HG02973 (cell line): ENCODE data around the gene VIPR2.
"Not testable (repeated sequence)": the region's sequence is repeated elsewhere in the genome, so short reads cannot be mapped to it uniquely, and the experiment has no call there.

Experiments used
- ATAC-seq: cut with Tn5 transposase; IDR thresholded peaks from one replicate; pipeline ENCODE4 v1.9.1; 2021; ENCODE audit warnings: moderate library complexity; ENCODE audit not compliant: unreplicated experiment

The VIPR2 gene

DNA sequence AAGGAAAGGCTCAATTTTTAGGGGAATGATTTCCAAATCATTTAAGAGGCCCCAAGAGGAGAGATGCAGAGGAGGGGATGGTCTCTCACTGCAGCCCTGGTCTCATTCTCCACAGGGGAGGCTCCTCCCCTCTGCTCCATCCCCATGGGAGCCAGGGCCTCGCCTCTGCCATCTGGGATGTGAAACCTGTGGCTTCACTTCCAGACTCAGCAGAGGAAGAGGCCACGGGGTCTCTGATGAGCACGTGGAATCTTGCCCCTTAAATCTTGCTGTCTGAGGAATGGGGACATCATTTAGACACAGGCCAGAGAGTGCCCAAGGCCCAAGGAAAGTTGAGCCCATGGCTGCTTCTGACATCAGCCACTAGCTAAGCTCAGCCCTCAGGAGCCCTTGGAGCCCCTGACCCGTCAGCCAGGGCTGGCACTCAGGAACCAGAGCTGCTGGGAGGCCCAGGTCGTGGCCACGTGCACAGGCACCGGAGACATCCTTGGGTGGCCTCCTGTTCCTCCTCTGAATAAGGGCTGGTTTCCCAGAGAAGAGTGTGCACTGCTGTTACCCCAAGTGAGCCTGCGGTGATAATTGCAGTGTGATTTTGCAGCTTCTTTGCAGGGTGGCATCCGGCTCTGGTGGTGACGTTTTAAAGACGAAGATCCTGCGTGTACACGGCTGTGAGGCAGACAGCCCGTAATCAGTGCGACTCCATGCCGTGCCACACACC is 50.5 kb downstream of the VIPR2 start:
- ATAC-seq = no peak

DNA sequence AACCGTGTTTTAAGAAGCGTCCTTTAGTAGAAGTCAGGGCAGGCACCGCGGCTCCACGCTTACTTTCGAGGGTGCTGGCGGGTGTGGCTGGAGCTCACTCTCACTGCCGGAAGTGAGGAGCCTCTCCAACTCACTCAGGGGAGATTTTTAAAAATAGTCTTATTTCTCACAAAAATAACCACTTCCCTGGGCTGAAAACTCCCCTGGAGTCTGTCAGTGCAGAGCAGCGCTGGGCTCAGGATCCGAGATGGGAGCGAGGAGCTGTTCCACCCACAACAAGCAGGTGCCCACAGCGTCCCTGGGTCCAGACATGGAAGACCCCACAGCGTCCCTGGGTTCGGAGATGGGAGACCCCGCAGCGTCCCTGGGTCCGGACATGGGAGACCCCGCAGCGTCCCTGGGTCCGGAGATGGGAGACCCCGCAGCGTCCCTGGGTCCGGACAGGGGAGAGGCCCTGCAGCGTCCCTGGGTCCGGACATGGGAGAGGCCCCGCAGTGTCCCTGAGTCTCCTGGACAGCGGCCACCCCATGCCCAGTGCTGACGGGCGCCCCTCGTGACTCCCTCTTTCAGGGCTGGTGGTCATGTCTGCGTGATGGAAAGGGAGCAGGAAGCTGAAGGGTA is 51.2 kb downstream of the VIPR2 start:
- ATAC-seq = no peak

DNA sequence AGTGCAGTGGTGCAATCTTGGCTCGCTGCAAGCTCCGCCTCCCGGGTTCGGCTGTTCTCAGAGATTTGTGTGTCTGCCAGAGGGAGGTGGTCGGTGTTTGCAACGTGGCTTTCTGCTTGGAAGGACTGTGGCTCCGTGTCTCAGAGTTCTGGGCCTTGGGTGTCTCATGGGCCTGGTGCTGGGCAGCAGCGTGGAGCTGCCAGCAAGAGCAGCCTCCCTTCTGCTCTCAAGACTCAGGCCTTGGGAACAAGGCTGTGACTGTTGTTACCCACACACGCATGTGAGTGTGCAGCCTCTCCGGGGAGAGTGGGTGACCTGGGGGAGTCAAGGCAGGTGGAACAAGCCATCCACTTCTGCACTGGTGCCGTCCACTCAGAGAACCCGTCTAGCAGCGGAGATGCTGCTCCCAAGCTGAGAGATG is 52.0 kb downstream of the VIPR2 start:
- ATAC-seq = no peak

DNA sequence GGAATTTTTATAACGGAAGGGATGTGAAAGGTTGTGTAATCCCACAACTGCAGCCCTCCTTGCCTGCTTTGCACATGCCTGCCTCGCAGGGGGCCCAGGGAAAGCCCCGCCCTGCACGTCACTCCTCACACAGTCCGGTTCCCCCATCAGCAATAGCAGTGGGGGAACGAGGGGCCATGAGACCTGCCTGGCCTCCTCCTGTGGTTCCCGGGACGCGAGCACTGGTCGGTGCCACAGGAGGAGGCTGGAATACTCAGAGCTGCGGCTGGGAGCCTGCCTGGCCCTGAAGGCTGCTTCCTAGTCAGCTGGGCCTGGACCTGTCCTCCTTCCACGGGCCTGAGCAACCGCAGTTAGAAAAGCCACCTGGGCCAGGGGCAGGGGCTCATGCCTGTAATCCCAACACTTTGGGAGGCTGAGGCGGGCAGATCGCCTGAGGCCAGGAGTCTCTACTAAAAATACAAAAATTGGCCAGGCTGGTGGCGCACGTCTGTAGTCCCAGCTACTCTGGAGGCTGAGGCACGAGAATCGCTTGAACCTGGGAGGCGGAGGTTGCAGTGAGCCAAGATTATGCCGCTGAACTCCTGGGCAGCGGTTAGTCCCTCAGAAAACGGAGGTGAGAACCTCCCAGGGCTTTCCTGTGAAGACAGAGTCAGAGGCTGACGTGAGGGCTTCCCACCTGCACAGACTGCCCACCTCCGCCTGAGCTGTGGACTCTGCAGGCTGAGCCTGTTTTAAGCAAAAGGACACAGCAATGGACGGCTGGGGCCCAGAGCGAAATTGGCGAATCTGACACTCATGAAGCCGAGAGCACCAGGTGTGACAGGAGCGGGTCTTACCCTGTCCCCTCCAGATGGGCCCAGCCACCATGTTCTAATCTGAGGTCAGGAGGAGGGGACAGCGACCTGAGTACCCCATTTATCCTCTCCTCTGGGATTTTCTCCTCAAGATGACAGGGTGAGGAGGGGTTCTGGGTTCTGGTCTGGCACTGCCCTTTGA is 52.9 kb downstream of the VIPR2 start:
- no peak for ATAC-seq

DNA sequence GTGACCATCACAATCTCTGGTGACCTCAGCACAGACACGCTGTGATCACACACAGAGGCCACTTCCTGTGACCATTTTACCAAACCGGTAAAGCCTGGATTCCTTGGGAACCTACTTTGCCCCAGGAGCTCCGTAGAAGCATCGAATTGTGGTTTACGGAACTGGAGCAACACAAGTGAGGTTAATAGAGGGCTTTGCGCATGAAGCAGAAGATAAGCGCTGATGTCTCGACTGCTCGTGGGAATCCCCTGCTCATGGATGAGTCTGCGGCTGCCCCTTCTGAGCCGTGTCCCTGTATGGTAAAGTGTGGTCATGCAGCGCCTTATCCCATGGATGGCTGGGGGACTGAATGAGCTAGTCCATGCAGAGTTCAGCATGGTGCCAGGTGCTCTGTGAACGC is 53.6 kb downstream of the VIPR2 start:
- no peak for ATAC-seq

DNA sequence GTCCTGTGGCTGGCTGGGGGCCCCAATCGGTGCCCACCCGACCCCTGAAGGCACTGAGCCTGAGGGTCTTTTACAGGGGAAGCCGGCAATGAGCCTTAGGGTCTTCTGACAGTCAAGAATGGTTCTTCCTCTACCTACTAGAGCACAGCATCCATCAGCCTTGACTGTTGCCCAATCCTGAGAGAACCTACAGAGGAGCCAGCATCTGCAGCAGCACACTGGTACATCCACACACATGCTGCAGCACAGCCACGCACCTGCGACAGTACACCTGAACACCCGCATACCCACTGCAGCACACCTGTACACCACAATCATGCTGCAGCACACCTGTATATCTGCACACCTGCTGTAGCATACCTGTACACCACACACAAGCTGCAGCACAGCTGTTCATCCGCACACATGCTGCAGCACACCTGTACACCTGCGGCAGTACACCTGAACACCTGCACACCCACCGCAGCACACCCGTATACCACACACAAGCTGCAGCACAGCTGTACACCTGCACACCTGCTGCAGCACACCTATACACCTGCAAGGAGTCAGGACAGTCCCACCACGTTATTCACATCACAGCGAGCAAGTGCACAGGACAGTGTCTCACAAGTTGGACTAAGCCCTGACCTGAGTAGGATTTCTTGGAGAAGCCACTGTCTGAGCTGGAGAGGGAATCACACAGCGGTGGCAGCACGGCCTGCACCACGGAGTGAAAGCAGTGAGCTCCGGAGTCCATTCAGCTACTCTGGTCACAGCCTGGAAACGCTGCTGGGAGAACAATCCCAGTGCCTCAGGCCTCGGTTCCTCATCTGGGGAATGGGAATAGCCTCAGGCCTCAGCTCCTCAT is 56.4 kb downstream of the VIPR2 start:
- ATAC-seq = no peak

DNA sequence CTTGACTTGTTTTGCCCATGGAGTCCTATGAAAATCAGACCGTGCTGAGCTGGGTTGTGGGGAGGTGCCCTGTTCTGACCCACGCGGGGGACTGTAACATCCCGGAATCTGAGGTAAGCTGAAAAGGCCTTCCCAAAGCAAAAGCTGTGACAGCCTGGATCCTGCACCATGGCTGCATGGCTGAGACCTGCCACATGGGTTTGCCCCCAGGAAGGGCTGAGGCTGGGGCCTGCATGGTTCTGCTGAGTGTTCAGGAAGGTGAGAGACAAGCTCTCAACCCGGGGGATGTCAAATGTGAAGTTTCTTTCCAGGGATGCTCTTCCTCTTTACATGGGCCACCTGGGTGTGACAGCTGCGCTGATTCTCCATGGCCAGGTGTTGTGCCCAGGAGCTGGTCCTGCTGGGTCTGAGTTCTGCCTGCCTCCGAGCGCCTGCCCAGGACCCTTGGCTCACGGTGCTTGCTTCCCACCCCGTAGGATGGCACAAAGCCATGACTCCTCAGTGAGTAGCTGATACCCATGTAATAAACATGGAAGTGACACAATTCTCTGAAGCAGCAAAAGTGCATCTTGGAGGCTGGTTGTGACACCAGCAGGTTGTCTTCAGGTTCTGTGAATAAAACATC is 58.3 kb downstream of the VIPR2 start:
- ATAC-seq = no peak

DNA sequence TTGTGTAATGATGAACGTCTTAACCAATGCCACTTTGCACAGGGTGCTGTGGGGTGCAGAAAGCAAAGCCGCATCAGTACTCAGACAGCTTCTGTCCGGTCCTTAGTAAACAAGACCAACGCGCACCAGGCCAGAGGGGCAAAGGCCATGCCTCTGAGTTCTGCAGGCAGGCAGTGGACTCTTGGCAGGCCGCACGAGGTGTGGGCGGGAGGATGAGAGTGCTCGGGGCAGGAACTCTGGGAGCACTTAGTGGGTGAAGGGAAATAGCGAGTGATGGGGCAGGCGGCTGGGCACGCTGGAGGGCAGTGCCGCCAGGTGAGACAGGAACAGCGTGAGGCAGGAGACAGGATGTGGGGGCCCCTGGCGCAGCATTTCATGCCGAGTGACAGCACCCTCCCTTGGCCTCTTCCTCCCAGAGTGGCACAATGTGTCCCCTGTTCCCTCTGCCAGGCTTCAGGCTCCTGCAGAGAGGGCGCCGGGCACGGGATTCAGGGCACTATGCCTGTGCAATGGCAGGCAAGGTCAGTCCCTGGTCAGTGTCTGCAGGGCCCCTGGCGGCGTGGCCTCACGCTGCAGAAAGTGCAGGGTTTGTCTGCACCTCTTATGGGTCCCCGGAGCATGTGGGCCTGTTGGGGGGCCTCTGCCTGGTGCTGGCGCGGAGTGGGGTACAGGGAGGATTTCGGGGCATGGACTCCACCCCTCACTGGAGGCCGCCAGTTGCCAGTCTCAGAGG is 60.4 kb downstream of the VIPR2 start:
- ATAC-seq = no peak

DNA sequence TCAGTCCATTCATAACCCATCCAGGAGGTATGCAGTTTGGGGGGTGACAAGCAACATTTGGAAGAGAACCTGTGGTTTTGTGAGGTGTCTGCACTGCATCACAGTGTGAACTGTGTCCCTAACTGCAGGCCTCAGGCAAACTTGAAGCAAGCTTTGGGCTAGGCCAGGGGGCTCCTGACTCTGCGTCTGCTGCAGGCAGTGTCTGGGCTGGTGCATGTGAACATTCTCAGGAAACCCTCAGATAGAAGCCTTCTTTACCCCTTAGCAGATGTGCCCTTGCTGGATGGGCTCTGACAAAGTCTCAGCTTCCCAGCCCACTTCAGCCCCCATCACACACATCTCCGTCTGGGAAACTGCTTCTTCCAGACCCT is 61.0 kb downstream of the VIPR2 start:
- ATAC-seq = no peak

DNA sequence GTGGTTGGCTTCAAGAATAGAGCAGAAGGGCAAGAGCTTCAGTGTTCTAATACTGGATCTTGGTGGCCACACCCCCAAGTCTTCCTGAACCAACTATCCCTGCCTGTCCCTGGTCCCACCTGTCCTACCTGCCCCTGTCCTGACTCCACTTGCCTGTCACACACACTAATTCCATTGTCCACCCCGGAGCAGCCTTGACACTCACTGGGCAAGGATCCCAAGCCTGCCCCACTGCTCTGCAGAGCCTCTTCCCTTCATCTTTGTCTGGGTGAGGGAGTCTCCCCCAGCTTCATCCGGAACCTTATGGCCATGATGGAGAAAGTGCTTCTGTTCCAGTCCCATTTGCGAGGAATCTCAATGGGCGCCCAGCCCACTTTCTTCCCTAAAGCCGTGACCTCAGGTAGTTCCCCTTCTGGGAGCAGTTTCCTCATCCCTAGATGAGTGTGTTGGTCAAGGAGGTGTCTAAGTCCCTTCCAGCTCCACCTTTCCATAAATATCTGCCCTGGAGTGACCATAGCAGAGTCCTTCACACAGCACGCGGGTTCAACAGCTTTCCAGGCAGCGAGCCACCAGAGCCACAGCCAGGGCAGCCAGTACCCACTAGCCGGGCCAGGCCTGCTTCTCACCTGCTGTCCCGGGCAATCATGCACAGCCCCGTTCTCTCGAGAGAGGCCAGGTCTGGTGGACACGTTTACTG is 61.5 kb downstream of the VIPR2 start:
- ATAC-seq = no peak

DNA sequence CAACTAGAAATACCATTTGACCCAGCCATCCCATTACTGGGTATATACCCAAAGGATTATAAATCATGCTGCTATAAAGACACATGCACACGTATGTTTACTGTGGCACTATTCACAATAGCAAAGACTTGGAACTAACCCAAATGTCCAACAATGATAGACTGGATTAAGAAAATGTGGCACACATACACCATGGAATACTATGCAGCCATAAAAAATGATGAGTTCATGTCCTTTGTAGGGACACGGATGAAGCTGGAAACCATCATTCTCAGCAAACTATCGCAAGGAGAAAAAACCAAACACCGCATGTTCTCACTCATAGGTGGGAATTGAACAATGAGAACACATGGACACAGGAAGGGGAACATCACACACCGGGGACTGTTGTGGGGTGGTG is 62.6 kb downstream of the VIPR2 start:
- ATAC-seq = not testable (repeated sequence)

DNA sequence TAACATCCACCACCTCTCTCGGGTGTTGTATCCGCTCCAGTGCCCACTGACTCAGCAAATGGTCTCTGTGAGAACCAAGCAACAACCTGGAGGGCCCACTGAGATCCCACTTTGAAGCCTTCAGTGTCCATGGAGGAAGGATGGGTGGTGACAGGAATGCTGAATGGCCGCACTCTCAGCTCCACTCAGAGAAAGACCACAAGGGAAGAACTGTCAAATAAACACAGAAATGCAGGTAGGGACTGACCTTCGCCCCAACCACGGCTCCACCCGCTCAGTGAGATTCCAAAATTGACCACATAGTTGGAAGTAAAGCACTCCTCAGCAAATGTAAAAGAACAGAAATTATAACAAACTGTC is 65.8 kb downstream of the VIPR2 start:
- no peak for ATAC-seq

DNA sequence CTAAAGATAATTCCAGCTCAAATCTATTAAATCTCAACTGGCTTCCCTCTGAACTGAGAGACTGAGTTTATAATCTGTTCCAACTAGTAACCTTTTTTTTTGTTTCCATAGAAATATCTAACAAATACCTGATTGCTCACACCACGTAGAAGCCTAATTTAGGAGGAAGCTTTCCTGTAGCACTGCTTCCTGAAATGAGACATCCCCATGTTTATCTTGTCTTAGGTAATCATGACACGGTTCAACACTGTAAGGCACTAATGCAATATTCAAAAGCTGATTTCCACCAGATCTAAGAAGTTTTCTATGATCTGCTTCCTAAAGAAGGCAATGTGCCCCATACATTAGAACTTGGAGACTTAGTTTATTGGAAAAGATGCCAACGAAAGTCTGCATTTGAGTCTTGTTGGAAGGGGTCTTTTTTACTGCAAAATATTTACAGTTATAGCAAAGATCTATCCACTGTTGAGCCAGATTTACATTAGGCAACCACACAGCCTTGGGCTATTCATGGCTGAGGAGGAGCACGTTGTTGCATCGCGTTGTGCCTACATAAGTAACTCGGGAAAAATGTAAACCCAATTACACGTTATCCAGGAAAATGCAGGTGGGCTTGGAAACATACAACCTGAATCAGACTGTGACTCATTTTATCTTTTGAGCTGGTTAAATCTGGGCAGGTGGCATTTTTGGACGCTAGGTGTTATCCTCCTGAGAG is 66.3 kb downstream of the VIPR2 start:
- no peak for ATAC-seq

DNA sequence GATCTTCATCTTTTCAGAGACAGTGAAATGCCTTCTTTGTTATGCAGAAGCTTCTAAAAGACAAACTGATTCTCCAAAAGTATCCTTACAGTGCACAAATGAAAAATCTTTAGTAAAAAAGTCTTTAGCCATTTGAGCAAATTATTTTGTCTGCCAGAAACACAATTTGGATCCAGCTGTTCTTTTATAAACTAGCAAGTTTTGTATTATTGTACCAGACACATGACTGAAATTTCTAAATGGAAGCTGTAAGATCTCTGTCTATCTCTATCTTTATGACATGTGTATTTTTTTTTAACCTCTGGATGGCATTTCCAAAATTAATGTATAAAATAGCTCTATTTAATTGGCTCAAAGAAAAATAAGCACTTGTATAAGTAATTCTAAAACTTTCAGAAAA is 68.3 kb downstream of the VIPR2 start:
- ATAC-seq = no peak

DNA sequence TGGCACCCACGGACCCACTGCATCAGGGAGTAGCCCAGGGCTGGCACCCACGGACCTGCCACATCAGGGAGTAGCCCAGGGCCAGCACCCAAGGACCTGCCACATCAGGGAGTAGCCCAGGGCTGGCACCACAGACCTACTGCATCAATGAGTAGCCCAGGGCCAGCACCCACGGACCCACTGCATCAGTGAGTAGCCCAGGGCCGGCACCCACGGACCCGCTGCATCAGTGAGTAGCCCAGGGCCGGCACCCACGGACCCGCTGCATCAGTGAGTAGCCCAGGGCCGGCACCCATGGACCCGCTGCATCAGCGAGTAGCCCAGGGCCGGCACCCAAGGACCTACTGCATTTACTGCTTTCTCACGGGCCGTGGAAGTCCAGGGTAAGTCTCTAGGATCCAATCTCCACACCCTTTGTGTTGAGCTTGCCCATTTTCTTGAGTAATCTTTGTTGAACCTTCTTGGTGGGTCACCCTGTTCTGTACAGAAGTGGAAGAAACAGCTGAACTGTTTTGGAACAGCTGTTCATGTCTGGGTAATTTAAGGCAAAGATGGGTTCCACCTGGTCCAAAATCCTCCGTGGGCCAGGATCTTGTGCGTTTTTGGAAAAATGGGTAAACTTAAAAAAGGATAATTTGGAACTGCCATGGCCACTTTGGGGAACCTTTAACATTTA is 69.0 kb downstream of the VIPR2 start:
- no peak for ATAC-seq

DNA sequence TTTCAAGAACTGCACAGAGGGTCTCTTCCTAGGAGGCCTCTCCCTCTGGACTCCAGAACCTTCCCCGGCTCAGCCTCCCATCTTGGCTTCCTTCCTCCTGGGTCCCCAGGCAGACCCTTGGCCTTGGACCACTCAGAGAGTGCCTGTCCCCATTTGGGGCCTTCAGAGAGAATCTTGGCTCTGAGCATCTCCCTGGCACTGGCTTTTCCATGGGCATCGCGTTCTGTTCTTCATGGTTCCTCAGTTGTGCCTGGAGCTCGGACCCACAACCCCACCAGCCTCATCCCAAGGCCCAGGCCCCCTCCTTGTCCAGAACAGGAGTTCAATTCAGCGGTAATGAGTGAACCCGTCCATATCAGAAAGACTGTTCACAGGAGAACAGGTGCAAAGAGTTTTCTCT is 73.4 kb downstream of the VIPR2 start:
- no peak for ATAC-seq

DNA sequence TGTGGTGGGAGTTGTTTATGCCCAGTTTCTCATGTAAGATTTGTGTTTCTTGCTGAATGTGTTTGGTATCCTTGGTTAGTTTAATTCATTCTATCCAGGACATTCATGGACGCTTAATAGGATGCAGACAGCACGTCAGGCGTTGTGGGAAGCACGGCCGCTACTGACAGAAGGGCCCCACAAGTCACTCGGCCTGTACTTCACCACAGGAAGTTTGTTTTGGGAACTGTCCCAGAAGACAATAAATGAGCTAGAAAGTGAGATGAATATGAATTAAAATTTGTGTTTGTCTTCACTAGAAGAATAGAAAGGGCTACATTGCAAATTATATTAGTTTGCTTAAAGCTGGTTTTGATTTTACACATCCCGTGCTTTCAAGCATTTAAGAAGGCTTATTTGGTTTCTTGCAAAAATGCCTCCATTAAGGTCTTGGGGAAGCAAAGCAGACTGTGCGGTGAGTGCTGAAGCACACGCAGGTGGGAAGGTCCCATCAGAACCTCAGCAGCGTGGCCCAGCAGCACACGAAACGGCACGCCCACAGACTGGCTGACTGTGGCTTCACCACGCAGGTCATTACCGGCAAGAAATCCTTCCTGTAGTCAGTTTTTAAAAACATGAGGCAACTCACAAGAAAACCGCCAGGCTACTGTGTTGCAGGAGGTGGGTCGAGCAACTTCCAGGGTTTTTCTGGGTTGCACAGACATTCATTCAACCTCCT is 74.1 kb downstream of the VIPR2 start:
- ATAC-seq = no peak
